Activated T-cell treated with anti-CD3 and anti-CD28 coated beads, Interleukin-2, amount 50 U/mL, for 1 hour (primary cell): ENCODE data around the gene SECTM1.

Experiments
- DNase-seq: peaks from one replicate; pipeline ENCODE4 v3.0.0-alpha.2; 2020

SECTM1 gene

DNA sequence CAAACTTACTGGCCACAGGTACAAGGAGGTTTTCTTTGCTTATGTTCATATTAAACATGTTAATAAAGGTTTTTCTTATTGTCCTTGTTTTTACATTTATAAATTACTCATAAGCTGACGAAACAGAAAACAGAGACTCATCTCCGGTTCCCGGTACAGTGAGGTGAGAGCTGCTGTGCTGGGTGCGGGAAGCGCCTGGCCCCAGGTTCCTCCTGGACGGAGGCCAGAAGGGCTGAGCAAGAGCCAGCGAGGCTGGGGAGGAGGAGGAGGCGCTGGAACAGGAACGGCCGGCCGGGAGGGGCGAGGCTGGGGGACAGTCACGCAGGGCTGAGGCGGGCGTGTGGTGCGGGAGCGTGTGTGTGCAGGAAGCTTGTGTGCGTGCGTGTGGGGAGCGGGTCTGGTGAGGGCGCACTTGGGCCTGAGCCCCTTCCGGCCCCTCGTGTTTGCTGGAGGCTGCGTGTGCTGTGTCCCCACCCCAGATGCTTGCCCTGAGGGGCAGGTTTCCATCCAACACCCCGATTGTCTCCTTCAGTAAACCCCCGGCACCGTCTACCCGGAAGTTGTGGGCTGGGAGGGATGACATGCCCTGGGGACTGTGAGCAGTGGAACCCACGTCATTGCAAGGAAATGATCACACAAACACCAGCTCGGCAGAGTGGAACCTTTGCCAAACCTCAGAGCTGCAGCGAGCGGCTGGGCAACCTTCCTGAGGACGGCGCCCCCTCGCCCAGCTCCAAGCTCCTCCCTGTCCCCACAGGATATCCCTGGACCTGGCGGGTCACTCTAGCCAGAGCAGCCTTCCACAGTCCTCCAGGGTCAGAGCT lies 35.6 kb downstream of the SECTM1 start:
- peak; percentile 91 for DNase-seq

DNA sequence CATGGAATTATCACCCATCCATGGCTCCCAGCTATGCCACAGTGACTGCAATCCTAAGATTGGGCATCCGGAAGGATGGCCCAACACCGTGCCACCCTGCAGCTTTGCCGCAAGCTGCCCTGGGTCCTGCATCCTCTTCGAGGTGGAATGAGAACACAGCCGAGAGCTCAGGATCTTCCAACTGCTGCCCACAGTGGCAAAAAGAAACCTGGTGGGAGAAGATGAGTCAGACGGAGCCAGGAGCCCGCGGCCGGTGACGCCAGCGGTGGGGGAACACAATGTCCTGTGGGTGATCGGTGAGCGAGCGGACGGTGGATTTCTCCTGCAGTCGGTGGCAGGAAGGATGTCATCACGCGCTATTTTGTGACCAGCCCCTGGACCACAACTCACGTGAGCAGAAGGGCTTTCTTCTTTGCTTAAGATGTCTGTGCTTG lies 36.3 kb downstream of the SECTM1 start:
- DNase-seq = peak; percentile 86

DNA sequence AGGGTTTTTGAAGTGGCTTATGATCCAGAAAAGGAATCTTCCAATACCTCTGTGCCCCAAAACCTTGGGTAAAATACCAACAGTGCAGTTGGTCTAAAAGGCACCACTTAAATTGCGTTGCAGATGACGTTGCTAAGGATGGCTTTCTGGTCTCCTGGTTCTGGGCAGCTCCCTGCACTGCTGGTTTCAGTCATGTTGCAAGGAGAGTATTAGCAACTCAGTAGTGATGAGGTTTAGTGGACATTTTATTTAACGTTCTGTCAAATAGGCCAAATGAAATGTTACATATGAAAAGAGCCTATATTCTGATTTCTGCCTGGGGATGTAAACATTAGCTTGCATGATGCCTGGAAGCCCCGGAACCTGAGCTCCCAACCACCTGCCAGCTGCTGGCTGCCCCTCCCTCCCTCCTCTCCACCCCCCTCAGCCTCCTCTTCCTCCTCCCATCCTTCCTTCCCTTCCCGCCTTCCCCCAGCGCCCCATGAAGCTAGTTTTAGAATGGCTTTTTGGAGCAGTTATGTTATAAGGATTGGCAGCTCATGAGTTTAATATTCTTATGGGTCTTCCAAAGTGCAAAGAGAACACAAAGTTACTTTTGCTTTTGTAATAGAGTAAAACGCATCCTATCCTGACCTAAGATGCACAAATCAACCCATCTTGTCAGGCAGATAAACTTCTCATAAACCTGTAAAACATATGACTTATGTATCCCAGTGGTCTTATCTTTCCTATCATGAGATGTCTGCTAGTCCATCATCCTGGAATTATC lies 36.9 kb downstream of the SECTM1 start:
- DNase-seq = peak; percentile 21

DNA sequence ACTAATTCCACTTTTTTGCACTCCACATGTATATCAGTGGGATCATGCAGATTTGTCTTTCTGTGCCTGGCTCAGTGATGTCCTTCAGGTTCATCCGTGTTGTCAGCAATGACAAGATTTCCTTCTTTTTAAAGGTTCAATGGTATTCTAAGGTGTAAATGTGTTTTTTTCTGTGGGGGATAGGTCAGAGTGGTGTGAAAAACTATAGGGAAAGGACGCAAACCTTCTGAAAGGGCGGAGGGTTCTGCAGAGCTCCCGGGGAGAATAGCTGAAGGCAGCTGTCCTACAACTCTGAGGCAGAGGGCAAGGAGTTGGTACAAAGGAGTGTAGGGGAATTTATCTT lies 38.1 kb downstream of the SECTM1 start:
- no peak for DNase-seq

DNA sequence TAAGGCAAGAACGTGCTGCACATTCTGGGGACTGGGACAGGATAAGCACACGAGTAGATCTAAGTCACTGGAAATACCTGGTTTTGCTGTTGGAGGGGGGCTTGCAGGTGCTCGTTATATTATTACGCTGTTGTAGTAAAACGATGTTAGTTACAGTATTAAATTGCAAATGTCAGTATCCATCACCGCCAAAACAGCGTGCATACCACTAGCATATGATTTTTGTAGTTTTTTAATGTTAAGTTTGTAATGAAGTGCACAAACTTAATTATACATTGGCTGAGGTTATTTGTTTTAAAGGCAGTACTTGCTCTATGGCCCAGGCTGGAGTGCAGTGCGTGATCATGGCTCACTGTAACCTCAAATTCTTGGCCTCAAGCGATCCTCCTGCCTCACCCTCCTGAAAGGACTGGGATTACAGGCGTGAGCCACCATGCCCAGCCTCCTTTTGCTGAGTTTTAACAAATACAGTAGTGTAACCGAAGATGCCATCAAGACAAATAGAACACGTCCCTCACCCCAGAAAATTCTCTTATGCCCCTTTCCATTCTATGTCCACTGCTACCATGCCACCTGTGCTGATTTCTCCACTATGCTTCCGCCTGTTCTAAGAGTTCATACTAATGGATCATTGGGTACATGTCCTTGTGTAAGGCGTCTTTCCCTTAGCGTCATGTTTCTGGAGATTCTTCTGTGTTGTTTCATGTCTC lies 39.3 kb downstream of the SECTM1 start:
- no peak for DNase-seq

DNA sequence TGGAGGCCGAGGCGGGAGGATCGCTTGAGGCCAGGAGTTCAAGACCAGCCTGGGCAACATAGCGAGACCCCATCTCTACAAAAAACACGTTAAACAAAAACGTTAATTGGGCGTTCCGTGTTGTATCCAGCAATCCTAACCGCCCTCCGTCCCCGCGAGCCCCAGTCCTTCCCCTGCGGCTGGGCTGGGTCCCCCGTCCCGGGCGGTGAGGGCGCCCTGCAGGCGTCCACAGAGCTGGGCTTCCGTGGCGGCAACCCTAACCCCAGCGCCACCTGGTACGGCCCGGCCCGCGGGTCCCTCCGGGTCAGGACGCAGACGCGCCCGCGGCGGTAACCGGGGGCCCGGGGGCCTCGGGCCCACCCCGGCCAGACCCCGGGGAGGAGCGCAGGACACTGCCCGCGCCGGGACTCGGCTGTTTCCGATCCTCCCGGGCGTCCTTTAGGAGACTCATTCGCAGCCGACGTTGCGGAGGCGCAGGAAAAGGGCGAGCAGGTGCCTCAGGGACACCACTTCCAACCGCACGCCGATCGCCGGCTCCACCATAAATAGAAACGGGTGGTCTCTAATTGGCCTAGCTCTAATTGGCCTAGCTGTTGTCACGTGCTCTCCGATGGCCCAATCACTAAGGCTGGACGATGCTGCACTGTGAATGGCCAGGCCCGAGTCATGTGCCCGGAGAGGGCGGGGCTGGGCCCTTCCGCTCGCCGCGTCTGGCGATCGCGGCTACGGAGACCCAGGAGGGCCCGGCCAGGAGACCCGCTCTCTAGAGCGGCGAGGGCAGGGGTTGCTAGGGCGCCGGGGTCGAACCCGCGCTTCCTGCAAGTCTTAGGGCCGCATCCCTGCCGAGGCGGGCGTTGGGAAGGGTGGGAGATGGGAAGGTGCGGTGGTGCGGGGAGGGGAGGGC lies 41.1 kb downstream of the SECTM1 start:
- peak; percentile 88 for DNase-seq

DNA sequence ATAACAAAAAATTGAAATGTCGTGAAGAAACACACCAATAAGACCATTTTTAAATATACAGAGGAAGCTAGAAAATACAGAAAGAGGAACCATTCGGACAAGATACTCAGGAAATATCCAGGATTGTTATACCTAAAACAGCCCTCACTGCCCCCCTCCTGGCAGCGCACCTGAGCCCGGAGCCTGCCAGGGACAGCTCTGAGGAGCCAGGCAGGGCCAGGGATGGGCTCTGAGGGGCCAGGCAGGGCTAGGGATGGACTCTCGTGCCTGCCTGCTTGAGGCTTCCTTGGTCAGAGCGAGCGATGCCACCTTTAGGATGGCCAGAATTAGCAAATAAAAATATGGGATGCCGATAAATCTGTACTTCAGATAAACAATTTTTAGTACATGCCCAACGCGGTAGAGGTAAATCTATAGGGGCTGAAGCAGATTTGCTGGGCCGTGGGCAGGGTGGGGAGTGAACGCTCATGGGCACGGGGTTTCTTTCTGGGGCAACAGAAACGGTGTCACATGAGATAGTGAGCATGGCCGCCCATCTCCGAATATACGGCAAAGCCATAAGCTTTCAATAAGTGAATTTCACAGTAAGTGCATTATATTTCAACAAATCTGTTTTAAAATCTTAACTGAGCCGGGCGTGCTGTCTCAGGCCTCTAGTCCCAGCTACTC lies 41.9 kb downstream of the SECTM1 start:
- DNase-seq = no peak

DNA sequence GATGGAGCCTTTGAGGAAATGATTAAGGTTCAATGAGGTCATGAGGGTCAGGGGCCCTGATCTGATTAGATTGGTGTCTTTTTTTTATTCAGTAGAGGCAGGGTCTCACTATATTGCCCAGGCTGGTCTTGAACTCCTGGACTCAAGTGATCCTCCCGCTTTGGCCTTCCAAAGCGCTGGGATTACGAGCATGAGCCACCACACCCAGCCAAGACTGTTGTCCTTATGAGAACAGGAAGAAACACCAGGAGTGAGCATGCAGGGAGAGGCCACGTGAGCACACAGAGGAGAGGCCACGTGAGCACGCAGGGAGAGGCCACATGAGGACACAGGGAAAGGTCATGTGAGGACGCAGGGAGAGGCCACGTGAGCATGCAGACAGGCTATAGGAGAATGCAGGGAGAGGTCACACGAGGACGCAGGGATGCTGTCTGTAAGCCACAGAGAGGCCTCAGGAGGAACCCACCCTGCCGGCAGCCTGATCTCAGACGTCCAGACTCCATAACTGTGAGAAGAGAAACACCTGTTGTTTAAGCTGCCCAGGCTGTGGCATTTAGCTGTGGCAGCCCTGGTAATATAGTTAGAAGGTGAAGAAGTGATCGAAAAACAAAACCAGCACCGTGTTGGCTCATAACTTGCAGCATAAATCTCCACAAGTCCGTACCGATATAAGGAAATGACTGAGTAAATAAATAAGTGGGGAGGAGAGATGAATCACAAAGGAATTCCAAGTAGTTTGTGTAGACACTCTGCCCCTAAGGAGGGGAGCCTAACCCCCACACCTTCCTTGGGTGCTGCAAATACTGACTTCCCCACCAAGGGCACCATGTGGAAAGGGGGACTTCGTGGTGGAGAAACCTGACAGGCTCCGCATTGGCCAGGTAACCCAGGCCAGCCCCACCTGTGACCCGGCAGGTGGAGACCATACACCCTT lies 45.4 kb downstream of the SECTM1 start:
- no peak for DNase-seq

DNA sequence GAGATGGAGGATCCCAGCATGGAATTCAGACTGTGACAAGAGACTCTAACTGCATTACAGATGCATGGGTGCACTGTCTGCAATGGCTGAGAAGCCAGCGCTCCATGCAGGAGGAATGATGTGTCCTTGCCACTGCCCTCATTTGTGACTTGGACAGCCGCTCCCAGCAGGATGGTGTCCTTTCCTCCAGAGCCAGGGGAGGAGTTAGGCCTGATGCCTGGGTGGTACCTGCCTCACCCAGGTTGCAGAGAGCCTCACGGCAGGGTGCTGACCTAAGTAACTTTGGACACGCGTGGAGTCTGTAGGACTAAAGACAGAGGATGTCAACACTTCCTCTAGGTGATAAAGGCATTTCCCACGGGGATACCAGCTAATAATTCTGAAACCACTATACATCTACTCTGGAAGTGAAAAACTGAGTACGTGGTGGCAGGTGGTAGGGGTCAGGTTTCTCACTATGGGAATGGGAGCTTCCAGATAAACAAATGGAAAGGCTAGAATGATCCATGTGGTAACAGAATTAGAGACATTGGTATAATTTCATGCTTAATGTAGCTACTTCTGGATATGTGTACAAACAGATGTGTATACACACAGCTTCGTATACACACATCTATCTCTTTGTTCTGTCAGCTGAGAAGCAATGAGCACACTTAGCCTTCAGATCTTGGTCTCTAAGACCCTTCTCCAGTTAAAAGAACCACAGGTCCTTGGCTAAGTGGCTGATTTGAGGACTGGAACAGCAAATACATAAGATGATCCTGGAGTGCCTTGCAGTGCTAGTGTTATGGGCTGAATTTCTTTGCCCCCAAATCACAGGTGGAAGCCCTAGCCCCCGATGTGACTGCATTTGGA lies 46.3 kb downstream of the SECTM1 start:
- DNase-seq = no peak

DNA sequence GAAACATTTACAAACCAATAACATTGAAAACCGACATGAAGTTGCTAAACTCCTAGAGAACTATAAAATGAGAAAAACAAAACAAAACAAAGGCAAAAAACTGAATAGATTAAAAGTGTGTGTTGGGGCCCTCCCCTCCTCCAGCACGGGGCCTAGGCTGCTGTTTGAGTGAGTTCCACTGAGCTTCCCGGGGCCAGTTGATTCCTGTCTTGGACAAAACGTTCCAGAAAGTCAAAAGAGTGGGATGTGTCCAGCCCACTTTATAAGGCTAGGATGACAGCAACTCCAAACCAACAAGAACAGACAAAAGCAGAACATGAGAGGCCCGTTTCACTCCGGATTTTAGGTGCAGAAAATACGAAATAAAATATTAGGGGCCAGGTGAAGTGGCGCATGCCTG lies 48.4 kb downstream of the SECTM1 start:
- DNase-seq = no peak

DNA sequence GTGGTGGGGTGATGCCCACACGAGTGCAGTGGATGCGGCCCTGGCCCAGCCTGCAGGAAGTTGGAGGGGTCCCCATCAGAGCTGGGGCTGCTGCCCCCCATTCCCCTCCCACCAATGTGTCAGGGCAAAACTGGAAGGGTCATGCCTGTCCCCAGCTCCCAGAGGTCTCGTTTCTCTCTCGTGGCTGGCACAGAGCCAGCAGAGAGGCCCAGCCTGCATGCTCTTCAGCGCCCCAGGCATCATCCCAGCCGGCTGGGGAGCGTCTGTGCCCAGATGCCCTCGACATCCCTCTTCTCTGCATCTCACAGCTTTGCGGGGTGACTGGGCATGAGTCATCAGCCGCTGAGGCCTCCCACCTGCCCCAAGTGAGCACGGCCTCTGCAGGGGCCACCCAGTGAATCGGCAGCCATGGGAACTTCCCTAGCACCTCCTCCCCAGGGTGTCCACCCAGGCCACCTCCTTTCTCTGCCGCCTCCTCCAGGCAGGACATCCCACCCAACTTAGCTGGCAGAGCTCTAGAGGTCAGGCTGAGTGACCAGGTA lies 50.3 kb downstream of the SECTM1 start:
- DNase-seq = no peak

DNA sequence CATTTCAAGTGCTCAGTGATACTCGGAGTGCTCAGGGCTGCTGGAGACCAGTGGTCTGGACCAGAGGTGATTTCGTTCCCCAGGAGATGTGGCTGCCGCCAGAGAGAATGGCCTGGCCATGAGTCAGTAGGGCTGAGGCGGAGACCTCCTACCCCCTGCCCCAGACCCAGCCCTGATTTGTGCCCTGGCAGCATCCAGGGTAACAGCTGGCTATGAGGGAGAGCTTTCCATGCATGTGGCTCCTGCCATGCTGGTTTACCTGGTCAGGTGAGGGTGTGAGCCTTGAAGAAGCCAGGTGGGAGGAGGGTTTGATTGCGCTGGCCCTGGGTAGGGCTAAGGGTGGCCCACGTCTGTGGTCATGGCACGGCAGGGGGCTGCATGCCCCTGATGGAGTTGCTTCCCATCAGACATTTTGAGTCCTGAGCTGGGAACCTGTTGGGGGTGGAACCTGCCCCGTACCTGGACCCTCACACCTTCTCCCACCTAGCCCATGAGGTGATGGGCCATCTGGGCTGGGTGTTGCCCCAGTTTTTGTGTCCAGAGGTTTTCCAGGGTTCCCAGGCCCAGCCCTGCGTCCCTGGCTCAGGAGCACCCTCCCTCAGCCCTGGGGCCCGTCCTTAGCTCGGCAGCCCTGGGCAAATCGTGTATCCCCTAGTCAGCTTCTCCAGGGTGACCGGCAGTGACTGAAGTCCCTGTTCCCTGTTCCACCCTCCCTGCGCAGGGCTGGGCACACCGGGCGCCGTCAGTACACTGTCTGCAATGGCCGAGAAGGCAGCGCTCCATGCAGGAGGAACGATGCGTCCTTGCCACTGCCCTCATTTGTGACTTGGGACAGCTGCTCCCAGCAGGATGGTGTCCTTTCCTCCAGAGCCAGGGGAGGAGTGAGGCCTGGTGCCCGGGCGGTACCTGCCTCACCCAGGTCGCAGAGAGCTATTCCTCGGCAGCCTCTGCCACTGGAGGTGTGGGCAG lies 51.0 kb downstream of the SECTM1 start:
- DNase-seq = no peak

DNA sequence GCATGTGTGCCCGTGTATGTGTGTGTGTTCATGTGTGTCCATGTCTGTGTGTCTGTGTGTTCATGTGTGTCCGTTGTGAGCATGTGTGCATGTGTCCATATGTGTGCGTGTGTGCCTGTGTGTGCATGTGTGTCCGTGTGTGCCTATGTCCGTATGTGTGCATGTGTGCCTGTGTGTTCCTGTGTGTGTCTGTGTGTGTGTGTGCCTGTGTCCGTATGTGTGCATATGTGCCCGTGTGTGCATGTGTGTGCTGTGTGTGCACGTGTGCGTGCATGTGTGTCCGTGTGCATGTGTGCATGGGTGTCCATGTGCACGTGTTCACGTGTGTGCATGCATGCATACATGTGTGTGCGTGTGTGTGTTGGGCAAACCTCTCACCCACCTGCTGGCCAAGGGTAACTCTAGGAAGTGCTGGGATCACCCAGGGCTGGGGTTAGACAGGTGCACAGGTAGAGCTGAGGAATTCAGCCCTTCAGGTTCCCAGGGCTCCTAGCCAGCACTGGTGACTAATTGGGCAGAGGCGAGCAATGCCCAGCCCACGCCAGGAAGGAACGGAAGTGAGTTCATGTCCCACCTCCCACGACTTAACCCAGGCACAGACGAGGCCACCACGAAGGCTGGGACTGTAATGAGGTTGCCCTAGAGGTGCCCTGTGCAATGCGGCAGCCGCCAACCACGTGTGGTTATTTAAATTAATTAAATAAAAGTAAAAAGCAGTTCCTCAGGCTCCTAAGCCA lies 51.9 kb downstream of the SECTM1 start:
- no peak for DNase-seq

DNA sequence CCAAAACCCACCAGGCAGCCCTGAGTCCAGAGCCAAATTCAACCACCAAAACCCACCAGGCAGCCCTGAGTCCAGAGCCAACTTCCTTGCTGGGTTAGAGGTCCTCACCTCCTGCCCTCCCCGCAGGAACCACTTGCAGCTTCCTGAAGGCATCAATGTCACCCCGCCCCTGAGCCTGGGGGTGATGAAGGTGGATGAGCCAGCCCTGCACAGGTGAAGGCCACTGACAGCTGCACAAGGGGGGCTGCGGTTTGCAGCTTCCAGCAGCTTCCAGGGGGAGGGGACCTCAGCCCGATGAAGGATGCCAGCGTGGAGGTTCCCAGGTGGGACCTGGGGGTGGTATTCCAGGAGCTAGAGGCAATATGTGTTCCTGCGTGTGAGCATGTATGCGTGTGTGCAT lies 52.5 kb downstream of the SECTM1 start:
- no peak for DNase-seq

DNA sequence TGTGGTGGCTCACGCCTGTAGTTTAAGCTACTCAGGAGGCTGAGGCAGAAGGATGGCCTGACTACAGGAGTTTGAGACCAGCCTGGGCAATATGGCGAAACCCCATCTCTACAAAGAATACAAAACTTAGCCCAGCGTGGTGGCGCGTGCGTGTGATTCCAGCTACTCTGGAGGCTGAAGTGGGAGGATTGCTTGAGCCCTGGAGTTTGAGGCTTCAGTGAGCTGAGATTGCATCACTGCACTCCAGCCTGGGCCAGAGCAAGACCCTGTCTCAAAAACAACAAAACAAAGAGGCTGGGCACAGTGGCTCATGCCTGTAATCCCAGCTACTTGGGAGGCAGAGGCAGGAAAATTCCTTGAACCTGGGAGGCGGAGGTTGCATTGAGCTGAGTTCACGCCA lies 53.0 kb downstream of the SECTM1 start:
- DNase-seq = no peak

DNA sequence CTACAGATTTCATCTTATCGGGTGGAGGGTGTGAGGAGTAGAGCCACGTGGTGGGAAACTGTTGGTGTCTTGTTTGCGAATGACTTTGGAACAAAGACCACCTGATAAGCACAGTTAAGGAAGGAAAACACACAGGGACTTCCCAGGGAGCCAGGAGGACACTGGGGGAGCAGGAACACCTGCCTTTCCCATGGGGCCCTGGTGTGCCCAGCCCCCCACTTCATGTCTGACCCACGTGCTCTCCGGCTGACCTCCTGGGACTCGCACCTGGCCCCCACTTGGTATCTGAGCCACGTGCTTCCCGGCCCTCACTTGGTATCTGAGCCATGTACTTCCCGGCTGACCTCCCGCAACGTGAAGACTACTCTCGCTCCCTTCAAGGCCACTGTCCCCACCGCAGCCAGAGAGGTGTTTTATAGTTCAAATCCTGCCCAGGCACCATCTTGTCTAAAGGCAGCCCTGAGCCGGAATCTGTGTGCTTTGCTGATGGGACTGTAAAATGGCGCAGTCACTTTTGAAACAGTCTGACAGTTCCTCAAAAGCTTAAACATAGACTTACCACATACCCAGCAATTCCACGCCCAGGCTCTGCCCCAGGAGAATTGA lies 54.7 kb downstream of the SECTM1 start:
- no peak for DNase-seq

DNA sequence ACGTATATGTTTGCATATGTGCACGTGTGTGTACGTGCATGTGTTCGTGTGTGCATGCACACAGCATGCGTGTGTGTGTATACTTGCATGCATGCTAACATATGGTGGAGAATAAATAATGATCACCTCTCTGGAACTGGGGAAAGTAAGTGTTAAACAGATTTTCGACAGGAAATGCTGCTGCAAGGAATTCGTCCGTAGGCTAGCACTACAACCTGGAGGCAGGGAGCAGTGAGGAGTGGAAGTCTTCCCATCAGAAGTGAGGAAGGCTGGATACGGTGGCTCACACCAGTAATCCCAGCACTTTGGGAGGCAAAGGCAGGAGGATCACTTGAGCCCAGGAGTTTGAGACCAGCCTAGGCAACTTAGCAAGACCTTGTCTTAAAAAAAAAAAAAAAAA lies 55.3 kb downstream of the SECTM1 start:
- DNase-seq = no peak
